NCI-H2107 (cell line): ENCODE data around the gene HDAC7.

Experiments
- DNase-seq: peaks from one replicate; lab custom pipeline; 2025; lab: John Stamatoyannopoulos, UW

The HDAC7 gene

GRCh38 chr12:47819896-47820630 is at the start of gene HDAC7:
Gene HDAC7, minus strand, starts transcription at chr12:47819903. Its CDS starts 118 bp downstream, at chr12:47819785.
- DNase-seq, result no peak

- DNase-seq, result no peak
Observed at GRCh38 chr12:47868552-47869031, 48.9 kb upstream of the HDAC7 start.

DNA sequence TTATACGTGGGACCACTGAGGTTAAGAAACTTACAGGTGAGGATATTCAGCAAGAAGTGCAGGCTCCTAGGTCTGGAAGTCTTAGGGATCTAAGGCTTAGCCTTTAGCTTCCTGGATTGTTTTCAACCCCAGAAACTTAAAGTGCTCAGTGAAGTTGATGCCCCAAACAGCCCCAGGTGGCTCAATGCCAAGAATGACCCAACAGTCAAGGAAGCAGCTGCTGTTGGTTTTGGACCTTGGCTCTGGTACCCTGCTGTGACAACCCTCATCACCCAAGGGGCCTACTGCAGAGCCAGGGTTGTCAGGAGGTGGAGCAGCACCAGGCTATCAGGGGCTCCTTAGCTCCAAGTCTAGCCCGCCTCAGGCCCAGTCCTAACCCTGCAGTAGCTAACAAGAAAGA is 48.3 kb upstream of the HDAC7 start:
- no peak for DNase-seq

DNA sequence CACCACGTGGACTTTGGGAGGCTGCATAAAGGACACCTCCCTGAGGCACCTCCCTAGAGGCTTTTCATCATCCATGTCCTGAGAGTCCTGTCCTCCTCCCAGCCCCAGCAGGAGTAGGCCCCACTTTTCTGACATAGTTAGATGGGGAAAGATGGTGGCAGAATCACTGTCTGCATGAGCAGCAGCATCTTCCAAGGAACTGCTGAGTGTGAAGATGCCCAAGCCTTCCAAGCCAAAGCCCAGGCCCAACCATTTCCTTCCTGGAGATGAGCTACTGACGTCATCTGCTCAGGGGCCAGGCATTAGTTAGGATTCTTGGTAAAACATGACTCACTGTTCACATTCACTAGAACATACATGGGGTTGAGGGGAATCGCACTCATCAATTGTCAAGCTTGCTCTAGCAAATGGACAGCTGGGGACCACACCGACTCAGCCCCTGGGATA is 47.8 kb upstream of the HDAC7 start:
- no peak for DNase-seq

DNA sequence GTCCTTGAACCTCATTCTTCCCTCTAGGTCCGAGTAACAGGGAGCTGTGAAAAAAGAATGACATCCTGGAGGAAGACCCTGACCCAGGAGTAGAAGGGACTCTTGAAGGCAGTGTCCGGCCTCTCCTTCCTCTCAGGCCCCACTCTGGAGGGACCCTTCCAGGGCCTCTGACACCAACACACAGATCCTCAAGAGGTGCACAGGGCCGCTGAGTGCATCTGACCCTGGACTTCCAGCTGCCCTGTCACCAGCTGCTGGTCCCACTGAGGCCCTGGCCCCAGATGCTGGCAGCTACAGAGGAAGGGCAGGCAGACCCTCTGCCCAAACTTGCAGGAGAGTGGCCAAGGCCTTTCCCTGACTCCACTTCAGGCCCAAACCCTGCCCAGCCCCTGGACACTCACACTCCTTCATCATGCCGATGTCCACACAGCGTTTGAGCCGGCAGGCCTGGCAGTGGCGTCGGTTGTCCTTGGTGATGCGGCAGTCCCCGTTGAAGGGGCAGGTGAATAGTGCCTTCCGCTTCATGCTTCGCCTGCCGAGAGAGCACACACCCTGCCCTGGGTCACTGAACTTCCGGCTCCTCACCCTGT is 45.0 kb upstream of the HDAC7 start:
- no peak for DNase-seq

- DNase-seq, result no peak
Observed at GRCh38 chr12:47863985-47864384, 44.3 kb upstream of the HDAC7 start.

DNA sequence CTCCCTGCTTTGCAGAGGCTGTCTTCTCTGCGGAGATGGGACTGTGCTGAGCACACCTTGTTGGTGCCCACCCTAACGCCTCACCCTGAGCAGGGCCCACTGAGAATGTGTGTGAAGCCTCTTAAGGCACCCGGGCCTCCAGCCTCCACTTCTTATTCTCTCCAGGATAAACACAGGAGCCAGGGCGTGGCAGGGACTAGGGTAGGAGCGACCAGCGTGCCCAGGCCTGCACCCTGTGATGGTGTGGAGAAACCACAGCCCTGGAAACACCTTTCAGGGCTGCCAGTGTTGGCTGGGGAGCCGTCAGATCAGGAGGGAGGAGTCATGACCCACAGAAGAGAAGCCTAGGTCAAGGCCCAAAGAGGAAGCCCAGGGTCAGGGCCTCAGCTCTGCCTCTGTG is 43.8 kb upstream of the HDAC7 start:
- DNase-seq, result no peak

DNA sequence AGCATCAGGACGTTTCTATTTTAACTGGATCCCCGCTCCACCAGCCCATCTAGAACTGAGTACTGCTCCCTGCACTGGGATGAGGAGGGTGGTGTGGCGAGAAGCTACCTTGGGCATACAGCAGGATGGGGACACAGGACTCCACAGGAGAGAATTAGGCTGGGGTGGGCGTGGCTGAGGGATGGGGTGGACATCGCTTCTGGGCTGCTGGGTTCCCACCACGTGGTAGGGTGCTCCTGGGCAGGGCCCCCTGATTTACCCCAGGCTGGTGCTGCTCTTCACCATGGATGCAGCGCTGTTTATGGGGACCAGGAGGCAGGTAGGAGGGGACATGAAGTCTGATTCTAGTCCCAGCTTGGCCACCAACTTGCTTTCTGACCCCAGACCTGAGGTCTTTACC is 43.2 kb upstream of the HDAC7 start:
- no peak for DNase-seq

GRCh38 chr12:47862167-47862750 is 42.6 kb upstream of the HDAC7 start:
- DNase-seq, result no peak

- DNase-seq, result no peak
Observed at GRCh38 chr12:47860873-47861272, 41.2 kb upstream of the HDAC7 start.

DNA sequence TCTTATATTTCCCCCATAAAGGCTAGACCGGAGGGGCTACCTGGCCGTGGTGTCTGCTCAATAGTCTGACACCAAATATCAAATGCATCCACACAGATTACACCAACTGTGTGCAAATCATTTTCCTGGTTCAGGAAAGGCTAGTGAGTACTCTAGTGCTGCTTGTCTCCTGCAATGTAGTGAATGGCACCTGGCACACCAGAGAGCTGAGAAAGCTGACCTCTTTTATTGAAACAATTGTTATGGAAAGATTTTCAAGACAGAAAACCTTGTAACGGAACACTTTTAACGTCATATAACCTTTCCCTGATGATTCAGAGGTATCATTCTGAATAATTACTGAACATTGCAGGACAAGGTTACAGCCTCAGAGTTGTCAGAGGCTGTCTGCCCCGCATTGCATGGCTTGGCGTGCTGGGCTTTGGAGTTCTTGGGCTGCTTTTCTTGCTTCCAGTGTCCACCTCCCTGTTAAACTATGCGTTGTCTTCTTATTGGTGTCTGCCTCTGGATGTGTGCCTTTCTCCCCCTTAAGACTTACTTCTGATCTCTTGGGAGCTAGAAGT is 40.7 kb upstream of the HDAC7 start:
- no peak for DNase-seq

DNA sequence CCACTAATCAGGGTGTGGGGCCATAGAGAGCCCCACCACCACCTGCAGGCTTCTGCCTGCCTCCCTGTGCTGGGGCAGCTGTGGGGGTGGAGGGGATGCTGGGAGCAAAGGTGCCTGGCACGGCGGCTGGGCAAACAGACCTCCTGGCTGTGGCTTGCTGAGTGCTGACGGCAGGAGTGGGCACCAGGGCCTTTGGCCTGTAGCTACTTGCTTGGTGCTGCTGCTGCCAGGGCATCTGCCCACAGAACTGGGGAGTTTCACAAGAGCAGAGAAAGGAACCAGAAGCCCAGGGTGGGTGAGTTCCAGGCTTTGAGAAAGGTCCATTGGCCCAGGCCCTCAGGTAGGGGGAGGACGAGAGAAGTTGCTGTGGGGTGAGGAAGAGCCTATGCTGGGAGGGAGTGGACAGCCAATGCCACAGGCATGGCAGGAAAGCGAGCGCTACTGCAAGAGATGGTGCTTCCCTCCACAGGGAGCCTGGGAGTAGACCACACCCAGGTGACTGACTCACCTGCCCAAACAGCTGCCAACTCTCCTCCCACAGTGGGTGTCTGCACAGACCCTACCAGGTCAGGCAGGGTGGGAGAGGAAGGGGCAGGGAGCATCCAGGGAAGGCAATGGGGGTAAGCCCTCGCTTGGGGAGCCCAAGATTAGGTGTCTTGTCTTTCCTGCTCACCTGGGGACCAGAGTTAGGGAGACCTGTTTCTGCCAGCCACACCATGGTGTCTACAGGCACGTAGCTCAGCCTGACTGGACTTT is 39.0 kb upstream of the HDAC7 start:
- DNase-seq, result no peak

GRCh38 chr12:47856721-47857575 is 37.2 kb upstream of the HDAC7 start:
- no peak for DNase-seq

DNA sequence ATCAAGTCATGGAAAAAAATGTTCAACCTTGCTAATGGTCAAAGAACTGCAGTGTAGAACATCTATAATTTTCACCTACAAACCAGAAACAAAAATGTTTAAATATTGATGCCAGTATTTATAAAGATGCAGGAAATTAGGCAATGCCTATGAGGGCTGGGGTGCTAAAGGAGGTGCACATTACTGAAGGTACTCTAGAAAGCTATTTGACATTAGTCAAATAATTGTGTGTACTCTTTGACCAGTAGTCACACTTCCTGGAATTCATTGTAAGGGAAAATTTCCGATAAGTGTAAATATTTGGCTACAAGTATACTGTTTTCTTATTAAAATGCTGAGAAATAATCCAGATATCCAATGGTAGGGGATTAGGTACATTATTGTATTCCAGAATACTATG is 36.4 kb upstream of the HDAC7 start:
- DNase-seq, result no peak

- no peak for DNase-seq
Observed at GRCh38 chr12:47855502-47855901, 35.8 kb upstream of the HDAC7 start.

- no peak for DNase-seq
Observed at GRCh38 chr12:47854531-47854930, 34.8 kb upstream of the HDAC7 start.

DNA sequence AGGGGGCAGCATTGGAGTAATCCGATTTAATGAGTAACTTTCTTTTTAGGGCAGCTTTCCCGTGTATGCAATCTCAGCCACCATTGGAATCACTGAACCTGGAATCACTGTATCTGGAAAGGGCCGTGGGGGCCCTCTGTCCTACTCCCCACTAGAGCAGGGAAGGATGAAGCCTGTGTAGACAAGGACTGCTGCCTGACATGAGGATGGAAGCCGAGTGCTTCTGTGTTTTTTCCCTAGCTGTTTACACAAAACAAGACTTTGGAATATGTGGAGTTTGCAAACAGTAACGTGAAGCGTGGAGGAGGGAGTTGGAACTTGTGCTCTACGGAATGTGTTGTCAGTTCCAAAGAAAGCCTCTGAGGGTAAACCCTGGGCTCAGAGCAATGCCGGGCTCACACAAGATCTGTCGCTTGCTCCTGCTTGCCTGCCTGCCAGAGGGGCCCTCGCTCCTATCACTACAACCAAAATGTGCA is 32.4 kb upstream of the HDAC7 start:
- DNase-seq, result no peak

DNA sequence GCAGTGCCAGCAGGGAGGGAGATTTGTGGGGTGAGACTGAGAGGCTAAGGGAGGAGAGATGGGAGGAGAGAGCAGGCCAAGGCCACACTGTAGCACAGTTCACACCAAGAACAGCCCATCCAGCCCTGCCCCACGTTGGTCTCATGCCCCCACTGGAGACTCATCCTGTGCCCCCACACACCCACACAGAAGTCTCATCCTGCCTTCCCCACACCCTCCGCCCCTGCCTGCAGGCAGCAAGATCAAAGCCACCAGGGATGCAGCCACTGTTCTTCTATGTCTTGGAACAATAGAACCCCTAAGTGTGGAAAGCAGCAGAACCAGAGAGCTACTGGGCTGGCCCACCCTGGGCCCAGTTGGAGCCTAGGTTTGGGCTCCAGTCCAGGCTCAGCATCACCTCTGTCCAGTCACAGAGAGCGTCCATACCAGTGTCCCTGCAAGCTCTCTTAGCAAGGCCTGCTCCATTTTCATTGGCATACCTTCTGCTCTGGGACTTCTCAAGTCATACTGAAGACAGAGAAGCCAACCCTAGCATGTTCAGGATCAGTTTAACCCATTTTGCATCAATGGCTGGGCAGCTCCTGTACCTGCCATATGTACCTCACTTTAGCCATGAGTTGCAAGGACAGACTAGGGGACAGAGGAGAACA is 31.7 kb upstream of the HDAC7 start:
- DNase-seq, result no peak

DNA sequence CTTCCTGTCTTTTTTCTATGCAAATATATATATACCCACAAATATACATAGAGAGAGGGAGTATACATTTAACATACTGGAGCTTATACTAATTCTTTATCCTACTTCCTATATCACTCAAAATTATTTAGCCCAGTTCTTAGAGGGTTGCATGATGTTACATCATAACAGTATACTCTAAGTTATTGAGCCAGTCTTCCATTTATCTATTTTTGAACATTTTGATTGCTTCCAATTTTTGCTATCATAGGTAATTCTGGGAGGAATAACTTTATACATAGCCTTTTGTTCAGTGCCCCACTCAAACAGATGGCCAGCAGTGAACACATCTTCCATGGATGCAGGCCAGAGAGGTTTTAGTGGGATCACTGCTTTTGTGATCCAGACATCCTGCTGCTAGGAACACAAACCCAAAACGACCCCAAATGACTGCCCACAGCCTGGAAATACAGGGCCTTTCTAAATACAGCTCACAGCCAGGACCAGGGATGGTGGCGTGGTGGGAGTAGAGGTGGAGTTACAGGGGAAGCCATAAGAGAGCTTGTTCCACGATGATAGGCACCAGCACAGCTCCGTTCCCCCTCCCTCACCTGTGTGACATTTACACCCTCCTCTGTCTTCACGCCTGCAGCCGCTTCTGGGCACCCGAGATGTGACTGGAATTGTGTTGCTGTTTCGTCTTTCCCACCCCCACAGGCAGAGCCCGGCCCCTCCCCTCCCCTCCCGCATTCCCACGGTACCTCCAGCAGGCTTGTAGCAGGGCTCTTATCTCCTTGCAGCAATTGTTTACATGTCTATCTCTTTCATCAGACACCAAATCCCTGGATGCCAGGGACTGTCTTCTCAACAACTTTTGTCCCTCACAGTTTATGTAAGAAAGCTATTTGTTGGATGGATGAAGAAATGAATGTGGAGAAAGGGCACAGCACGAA is 30.7 kb upstream of the HDAC7 start:
- no peak for DNase-seq

GRCh38 chr12:47849261-47849660 is 29.6 kb upstream of the HDAC7 start:
- no peak for DNase-seq
